Activated CD4-positive, alpha-beta T cell treated with anti-CD3 and anti-CD28 coated beads for 36 hours (primary cell): ENCODE data around the gene CAMTA1. TPM values are rescaled to one million over a fixed set of nuclear protein-coding genes. Genes with fewer than 3 reads are reported as not detected.

Source experiments
- ATAC-seq: fragments of 200-7000 bp; cut with Tn5 transposase; one replicate; pipeline ENCODE4 v1.10.0; 2021; ENCODE audit warnings: mild to moderate bottlenecking, moderate library complexity
- CTCF ChIA-PET: fragments of 350-600 bp; sonication (Branson Sonifier 250); formaldehyde crosslinking; loops from one replicate; lab custom pipeline; 2021; ENCODE audit warnings: antibody characterized with exemption; lab: Charles Lee
- POLR2A ChIA-PET: fragments of 350-600 bp; sonication (Branson Sonifier 250); formaldehyde crosslinking; loops from one replicate; lab custom pipeline; 2021; ENCODE audit warnings: antibody characterized with exemption, inconsistent platforms; lab: Charles Lee
- DNase-seq: peaks from one replicate; pipeline ENCODE4 v3.0.0-alpha.2; 2020
- H3K27ac Mint-ChIP-seq: one replicate; pipeline ENCODE4 v1.8.0; 2021; ENCODE audit warnings: mixed read lengths
- H3K27me3 Mint-ChIP-seq: one replicate; pipeline ENCODE4 v1.8.0; 2021; ENCODE audit warnings: mixed read lengths
- H3K36me3 Mint-ChIP-seq: one replicate; pipeline ENCODE4 v1.8.0; 2021; ENCODE audit warnings: low read depth, mixed read lengths
- H3K4me1 Mint-ChIP-seq: one replicate; pipeline ENCODE4 v1.8.0; 2021; ENCODE audit warnings: mixed read lengths
- H3K4me3 Mint-ChIP-seq: one replicate; pipeline ENCODE4 v1.8.0; 2021; ENCODE audit warnings: mild to moderate bottlenecking, moderate library complexity, mixed read lengths
- H3K9me3 Mint-ChIP-seq: one replicate; pipeline ENCODE4 v1.8.0; 2021; ENCODE audit warnings: low read depth, mixed read lengths
- intact Hi-C, 2 experiments: fragments of 100-400 bp; cut with DNase I in 1 of 2; cut with micrococcal nuclease in 1 of 2; formaldehyde crosslinking; loops; one replicate each; pipeline versions ENCODE4 v1.14.2 to v1.15.1; 2022 to 2024; cut with DNase I, micrococcal nuclease
- total RNA-seq, 2 experiments: library from RNA; stranded (reverse); gene quantifications; one replicate each; pipeline ENCODE4 v1.2.3, GENCODE V29; 2021

Gene CAMTA1
- total RNA-seq, 2 experiments from 2014 or later = 62.3 to 76.7 TPM

DNA sequence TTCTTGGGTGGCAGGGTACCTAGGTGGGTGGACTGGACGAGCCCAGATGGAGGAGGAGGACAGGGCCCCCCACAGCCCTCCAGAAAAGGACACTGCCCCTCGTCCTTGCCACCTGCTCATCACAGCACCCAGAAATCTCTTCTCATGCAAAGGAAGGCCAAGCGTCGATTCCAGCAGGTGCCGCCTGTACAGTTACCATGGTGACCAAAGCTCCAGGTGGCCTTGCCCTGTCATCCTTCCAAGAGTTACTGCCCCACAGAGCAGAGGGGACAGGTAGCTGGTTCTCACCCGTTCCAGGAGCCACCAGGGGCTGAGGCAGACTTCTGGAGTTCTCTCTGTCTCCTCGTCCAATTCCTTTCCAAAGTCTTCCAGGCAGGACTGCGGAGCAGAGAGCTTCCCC is 865.9 kb downstream of the CAMTA1 start:
- no peak for ATAC-seq
- intact Hi-C loops = no loop called here
- Mint-ChIP-seq H3K27me3 (no peaks in the 10 kb centered on the region), H3K4me1 (no peaks in the 10 kb centered on the region), H3K9me3 (no peaks in the 10 kb centered on the region), H3K4me3 (no peak overlapping the region), H3K27ac (no peak overlapping the region), H3K36me3 (no peaks in the 10 kb centered on the region)
- ChIA-PET POLR2A (no interaction called here), CTCF (interaction anchor here (0.6 kb wide), 1 partner anchor 102 kb away, joined by 3 read pairs; no protein-coding TSS in a partner anchor)
- DNase-seq = no peak

DNA sequence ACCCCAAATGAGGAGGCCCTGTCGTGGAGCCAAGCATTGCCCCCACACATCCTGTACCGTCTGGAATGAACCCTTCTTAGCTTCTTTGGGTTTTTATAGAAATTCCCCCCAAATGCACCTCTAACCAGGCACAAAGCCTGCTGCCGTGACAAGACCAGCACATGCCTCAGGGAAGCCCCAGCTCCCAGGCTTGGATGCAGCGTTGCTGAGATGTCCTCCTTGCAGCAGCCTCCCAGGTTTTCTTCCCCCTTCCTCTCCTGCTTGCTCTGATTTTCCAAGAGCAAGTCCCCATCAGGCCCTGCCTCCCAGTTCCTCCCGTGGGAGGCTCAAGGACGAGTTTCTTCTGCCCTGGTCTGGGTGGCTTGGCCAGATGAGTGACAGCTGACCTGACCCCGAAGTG is 866.8 kb downstream of the CAMTA1 start:
- intact Hi-C loops = no loop called here
- ChIA-PET POLR2A (no interaction called here), CTCF (interaction anchor here (0.9 to 1.2 kb wide), 3 partner anchors 13 to 610 kb away, joined by 3 read pairs; no protein-coding TSS in a partner anchor)
- no peak overlapping the region for H3K4me3 Mint-ChIP-seq
- H3K27me3 Mint-ChIP-seq = no peaks in the 10 kb centered on the region
- no peaks in the 10 kb centered on the region for H3K9me3 Mint-ChIP-seq
- DNase-seq (no peak), ATAC-seq (no peak)
- H3K27ac Mint-ChIP-seq = no peak overlapping the region
- H3K36me3 Mint-ChIP-seq = no peaks in the 10 kb centered on the region
- no peaks in the 10 kb centered on the region for H3K4me1 Mint-ChIP-seq

DNA sequence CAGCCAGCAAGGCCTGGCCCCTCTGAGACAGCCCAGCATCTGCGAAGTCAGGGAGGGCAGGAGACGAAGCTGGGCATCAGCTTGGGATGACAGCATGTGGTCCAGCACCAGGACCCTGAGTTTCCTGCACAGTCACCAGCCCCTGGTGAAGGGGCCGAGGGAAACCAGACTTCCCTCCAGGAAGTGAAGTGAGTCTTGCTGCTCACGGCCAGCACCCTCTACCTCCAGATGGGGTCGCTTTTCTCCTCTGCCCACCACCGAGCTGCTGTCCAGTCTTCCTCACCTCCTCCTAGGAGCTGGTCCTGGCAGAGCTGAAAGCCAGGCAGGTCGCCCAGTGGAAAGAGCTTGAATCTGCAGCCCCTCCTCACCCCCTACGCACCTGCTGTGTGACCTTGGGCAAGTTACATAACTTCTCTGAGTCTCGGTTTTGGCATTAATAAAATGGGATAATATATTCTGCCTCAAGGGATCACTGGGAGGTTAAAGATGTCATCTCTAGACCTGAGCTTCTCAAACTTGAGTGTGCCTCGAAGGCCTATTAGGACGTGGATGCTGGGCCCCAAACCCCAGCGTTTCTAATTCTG is 867.4 kb downstream of the CAMTA1 start:
- H3K4me1 Mint-ChIP-seq = no peaks in the 10 kb centered on the region
- ChIA-PET POLR2A (no interaction called here), CTCF (interaction anchor here (0.5 to 1.2 kb wide), 5 partner anchors 11 to 610 kb away, joined by 3 read pairs; no protein-coding TSS in a partner anchor)
- H3K4me3 Mint-ChIP-seq = no peak overlapping the region
- H3K36me3 Mint-ChIP-seq = no peaks in the 10 kb centered on the region
- intact Hi-C loops = no loop called here
- no peaks in the 10 kb centered on the region for H3K9me3 Mint-ChIP-seq
- no peak for ATAC-seq
- no peak for DNase-seq
- H3K27ac Mint-ChIP-seq = no peak overlapping the region
- H3K27me3 Mint-ChIP-seq = no peaks in the 10 kb centered on the region

DNA sequence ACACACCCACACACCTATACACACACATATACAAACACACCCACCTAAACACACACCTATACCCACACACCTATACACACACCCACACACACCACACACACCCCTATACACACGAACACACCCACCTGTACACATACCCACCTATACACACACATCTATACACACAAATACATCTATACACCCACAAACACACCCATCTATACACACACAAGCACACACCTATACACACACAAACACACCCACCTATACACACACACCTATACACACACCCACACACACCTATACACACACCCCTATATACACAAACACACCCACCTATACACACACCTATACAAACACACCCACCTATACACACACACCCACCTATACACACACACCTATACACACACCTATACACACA is 869.5 kb downstream of the CAMTA1 start:
- no peak overlapping the region for H3K27ac Mint-ChIP-seq
- intact Hi-C loops = no loop called here
- ATAC-seq (no peak), DNase-seq (no peak)
- CTCF ChIA-PET = interaction anchor here (0.8 kb wide), 1 partner anchor 14 kb away, joined by 4 read pairs; no protein-coding TSS in a partner anchor
- no peaks in the 10 kb centered on the region for H3K9me3 Mint-ChIP-seq
- POLR2A ChIA-PET = no interaction called here
- H3K36me3 Mint-ChIP-seq = no peaks in the 10 kb centered on the region
- no peaks in the 10 kb centered on the region for H3K27me3 Mint-ChIP-seq
- H3K4me3 Mint-ChIP-seq = no peak overlapping the region
- no peaks in the 10 kb centered on the region for H3K4me1 Mint-ChIP-seq

- no peaks in the 10 kb centered on the region for H3K36me3 Mint-ChIP-seq
- H3K27ac Mint-ChIP-seq = no peak overlapping the region
- H3K4me1 Mint-ChIP-seq = no peaks in the 10 kb centered on the region
- intact Hi-C loops = no loop called here
- POLR2A ChIA-PET = no interaction called here
- no peaks in the 10 kb centered on the region for H3K9me3 Mint-ChIP-seq
- CTCF ChIA-PET = no interaction called here
- no peak overlapping the region for H3K4me3 Mint-ChIP-seq
- ATAC-seq = no peak
- no peaks in the 10 kb centered on the region for H3K27me3 Mint-ChIP-seq
- DNase-seq = no peak
Measured at GRCh38 chr1:7655354-7655753, 870.1 kb downstream of the CAMTA1 start.

GRCh38 chr1:7656557-7657215 is 871.4 kb downstream of the CAMTA1 start:
- no peaks in the 10 kb centered on the region for H3K9me3 Mint-ChIP-seq
- no peak for DNase-seq

GRCh38 chr1:7657287-7658016 is 872.2 kb downstream of the CAMTA1 start:
- ATAC-seq (no peak), DNase-seq (no peak)
- Mint-ChIP-seq H3K9me3 (no peaks in the 10 kb centered on the region), H3K27ac (no peak overlapping the region), H3K36me3 (no peaks in the 10 kb centered on the region), H3K27me3 (no peaks in the 10 kb centered on the region), H3K4me3 (no peak overlapping the region), H3K4me1 (no peaks in the 10 kb centered on the region)
- ChIA-PET CTCF (interaction anchor here (0.7 to 1.2 kb wide), 4 partner anchors 10 to 938 kb away, joined by 3 read pairs; no protein-coding TSS in a partner anchor), POLR2A (no interaction called here)
- intact Hi-C loops = no loop called here

More at GRCh38 chr1:7656557-7657215, 871.4 kb downstream of the CAMTA1 start:
- Mint-ChIP-seq H3K36me3 (no peaks in the 10 kb centered on the region), H3K4me3 (no peak overlapping the region), H3K4me1 (no peaks in the 10 kb centered on the region), H3K27me3 (no peaks in the 10 kb centered on the region), H3K27ac (no peak overlapping the region)
- no peak for ATAC-seq
- ChIA-PET CTCF (interaction anchor here (0.6 to 1.2 kb wide), 4 partner anchors 11 to 134 kb away, joined by 3 to 4 read pairs (median 3); no protein-coding TSS in a partner anchor), POLR2A (no interaction called here)
- intact Hi-C loops = no loop called here

DNA sequence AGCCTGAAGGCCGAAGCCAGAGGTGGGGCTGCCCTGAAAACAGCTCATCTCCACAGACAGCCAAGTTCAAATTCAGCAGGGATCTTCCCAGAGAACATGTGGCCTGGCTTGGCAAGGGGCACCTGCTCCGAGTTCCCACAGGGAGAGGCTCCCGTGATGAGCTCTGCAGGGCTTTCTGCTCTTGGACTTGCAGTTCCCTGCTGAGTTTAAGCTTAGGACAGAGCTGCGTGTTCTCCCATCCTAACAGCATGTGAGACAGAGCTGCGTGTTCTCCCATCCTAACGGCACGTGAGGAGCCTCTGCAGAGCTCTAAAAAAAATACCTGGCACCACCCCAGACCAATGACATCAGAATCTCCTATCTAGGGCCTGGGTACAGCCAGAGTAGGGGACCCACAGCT is 872.8 kb downstream of the CAMTA1 start:
- DNase-seq (no peak), ATAC-seq (no peak)
- Mint-ChIP-seq H3K27ac (no peak overlapping the region), H3K4me1 (no peaks in the 10 kb centered on the region), H3K9me3 (no peaks in the 10 kb centered on the region), H3K27me3 (no peaks in the 10 kb centered on the region), H3K36me3 (no peaks in the 10 kb centered on the region), H3K4me3 (no peak overlapping the region)
- POLR2A ChIA-PET = no interaction called here
- CTCF ChIA-PET = interaction anchor here (0.7 to 0.9 kb wide), 2 partner anchors 95 to 938 kb away, joined by 3 read pairs; no protein-coding TSS in a partner anchor
- intact Hi-C loops = no loop called here

- ATAC-seq (no peak), DNase-seq (no peak)
- POLR2A ChIA-PET = no interaction called here
- Mint-ChIP-seq H3K4me3 (no peak overlapping the region), H3K4me1 (no peaks in the 10 kb centered on the region), H3K27ac (no peak overlapping the region), H3K27me3 (no peaks in the 10 kb centered on the region), H3K36me3 (no peaks in the 10 kb centered on the region), H3K9me3 (no peaks in the 10 kb centered on the region)
- intact Hi-C loops = no loop called here
- CTCF ChIA-PET = interaction anchor here (0.9 kb wide), 1 partner anchor 12 kb away, joined by 4 read pairs; no protein-coding TSS in a partner anchor
Measured at GRCh38 chr1:7659514-7659913, 874.3 kb downstream of the CAMTA1 start.

GRCh38 chr1:7663451-7664146 is 878.3 kb downstream of the CAMTA1 start:
- ChIA-PET POLR2A (no interaction called here), CTCF (interaction anchor here (0.5 to 8.0 kb wide), 4 partner anchors 10 to 131 kb away, joined by 3 to 334 read pairs (median 3); no protein-coding TSS in a partner anchor)
- intact Hi-C loops = no loop called here
- Mint-ChIP-seq H3K4me1 (no peaks in the 10 kb centered on the region), H3K36me3 (no peaks in the 10 kb centered on the region), H3K27ac (no peak overlapping the region), H3K4me3 (no peak overlapping the region), H3K27me3 (no peaks in the 10 kb centered on the region), H3K9me3 (no peaks in the 10 kb centered on the region)
- DNase-seq (no peak), ATAC-seq (no peak)
